ENCODE data around the gene PTPN11. TPM values are rescaled to one million over a fixed set of nuclear protein-coding genes. Genes with fewer than 3 reads are reported as not detected.

Gene PTPN11
- total and polyA plus RNA-seq, 2 experiments from 2014 or later = 87.0 to 94.7 TPM

DNA sequence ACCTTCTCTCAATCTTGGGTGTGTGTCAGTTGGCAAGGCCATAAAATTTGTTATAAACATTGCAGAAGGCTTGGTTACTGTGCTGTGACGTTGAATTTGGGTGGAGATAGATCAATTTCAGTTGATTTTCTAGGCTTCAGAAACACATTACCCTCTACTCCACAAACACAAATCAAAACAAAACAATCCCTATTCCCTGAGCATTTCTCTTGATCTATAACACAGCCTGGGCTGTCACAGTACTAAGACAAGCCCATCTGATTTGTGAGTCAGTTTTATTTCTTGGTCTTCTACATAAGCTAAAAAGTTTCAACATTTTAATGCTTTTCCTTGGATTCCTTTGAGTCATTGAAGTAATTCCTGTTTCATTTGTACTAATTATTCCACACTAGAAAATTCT, 79.8 kb downstream of the PTPN11 start:
- peaks cover 7% of the 10 kb centered on the region for H3K36me3 ChIP-seq (ENCODE audit: insufficient read depth)
- no peaks in the 10 kb centered on the region for H3F3A ChIP-seq (replicated peaks; ENCODE audit: low read depth)
- H3K79me2 ChIP-seq (replicated peaks; ENCODE audit: insufficient read depth) = no peaks in the 10 kb centered on the region
- no peak overlapping the region for H3K4me3 ChIP-seq
- Mint-ChIP-seq H3K27ac (no peak overlapping the region; the same call in 1 of the 2 replicates), H3K27me3 (ENCODE audit: insufficient read depth, low read depth, poor library complexity) (peaks cover 4% of the 10 kb centered on the region), H3K4me1 (no peaks in the 10 kb centered on the region), H3K9me3 (no peaks in the 10 kb centered on the region), H3K36me3 (ENCODE audit: low read depth) (peaks cover 36% of the 10 kb centered on the region), H3K4me3 (no peak overlapping the region)
- no peak for DNase-seq (ENCODE audit: low spot score)
- no peaks in the 10 kb centered on the region for H3K27me3 ChIP-seq (ENCODE audit: insufficient read depth)
- ATAC-seq = no peak
- no peaks in the 10 kb centered on the region for H3K9me2 ChIP-seq (ENCODE audit: insufficient read depth)
- no peaks in the 10 kb centered on the region for H3K4me1 ChIP-seq (ENCODE audit: insufficient read depth)
- H3K27ac ChIP-seq (ENCODE audit: low read depth) = no peak overlapping the region
- no peak overlapping the region for H2AFZ ChIP-seq
- TF ChIP-seq EZH2phosphoT487 (IDR thresholded peaks at IDR 0.05; ENCODE audit: unreplicated experiment) = no peak
- TF ChIP-seq, protein P1, sequence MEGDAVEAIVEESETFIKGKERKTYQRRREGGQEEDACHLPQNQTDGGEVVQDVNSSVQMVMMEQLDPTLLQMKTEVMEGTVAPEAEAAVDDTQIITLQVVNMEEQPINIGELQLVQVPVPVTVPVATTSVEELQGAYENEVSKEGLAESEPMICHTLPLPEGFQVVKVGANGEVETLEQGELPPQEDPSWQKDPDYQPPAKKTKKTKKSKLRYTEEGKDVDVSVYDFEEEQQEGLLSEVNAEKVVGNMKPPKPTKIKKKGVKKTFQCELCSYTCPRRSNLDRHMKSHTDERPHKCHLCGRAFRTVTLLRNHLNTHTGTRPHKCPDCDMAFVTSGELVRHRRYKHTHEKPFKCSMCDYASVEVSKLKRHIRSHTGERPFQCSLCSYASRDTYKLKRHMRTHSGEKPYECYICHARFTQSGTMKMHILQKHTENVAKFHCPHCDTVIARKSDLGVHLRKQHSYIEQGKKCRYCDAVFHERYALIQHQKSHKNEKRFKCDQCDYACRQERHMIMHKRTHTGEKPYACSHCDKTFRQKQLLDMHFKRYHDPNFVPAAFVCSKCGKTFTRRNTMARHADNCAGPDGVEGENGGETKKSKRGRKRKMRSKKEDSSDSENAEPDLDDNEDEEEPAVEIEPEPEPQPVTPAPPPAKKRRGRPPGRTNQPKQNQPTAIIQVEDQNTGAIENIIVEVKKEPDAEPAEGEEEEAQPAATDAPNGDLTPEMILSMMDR (conservative IDR thresholded peaks at IDR 0.05; ENCODE audit: low read depth in 2 of 2) = no peak
- no peak overlapping the region for H3K4me2 ChIP-seq
- peaks cover 3% of the 10 kb centered on the region; the same call in 1 of the 2 replicates for H4K20me1 ChIP-seq (replicated peaks; ENCODE audit: insufficient read depth)

DNA sequence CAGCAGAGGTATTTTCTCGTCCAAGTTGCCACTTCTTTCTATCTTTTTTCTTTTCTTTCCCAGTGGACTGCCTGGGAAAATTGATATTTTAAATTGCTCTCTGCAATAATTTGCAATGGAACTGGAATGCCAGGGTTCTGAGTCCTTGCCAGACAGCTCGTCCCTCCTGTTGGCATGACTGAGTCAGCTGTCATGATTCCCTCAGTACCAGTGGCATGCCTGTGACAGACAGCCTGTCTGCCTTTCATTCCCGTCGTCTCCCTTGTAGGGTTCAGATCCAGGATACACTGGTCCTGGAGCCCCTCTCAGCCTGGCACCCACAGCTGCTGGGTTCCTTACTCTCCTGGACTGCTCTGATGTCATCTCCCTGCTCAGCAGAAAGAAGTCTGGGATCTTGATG, 84.8 kb downstream of the PTPN11 start:
- Mint-ChIP-seq H3K9me3 (peaks cover 12% of the 10 kb centered on the region; the same call in 2 of the 3 replicates), H3K27me3 (ENCODE audit: insufficient read depth, low read depth, poor library complexity) (peaks cover 2% of the 10 kb centered on the region), H3K36me3 (ENCODE audit: low read depth) (peaks cover 63% of the 10 kb centered on the region), H3K4me1 (no peaks in the 10 kb centered on the region), H3K27ac (no peak overlapping the region), H3K4me3 (no peak overlapping the region)
- Histone ChIP-seq H3K36me3 (ENCODE audit: insufficient read depth) (peaks cover 28% of the 10 kb centered on the region), H3K79me2 (replicated peaks; ENCODE audit: insufficient read depth) (no peaks in the 10 kb centered on the region), H2AFZ (no peak overlapping the region), H3K4me2 (no peak overlapping the region), H3K27ac (ENCODE audit: low read depth) (no peak overlapping the region), H4K20me1 (replicated peaks; ENCODE audit: insufficient read depth) (no peaks in the 10 kb centered on the region), H3K4me3 (no peak overlapping the region), H3K9me2 (ENCODE audit: insufficient read depth) (no peaks in the 10 kb centered on the region), H3K27me3 (ENCODE audit: insufficient read depth) (no peaks in the 10 kb centered on the region), H3K4me1 (ENCODE audit: insufficient read depth) (no peaks in the 10 kb centered on the region), H3F3A (replicated peaks; ENCODE audit: low read depth) (no peaks in the 10 kb centered on the region)
- ATAC-seq (no peak), DNase-seq (ENCODE audit: low spot score) (no peak)
- TF ChIP-seq, protein P2, sequence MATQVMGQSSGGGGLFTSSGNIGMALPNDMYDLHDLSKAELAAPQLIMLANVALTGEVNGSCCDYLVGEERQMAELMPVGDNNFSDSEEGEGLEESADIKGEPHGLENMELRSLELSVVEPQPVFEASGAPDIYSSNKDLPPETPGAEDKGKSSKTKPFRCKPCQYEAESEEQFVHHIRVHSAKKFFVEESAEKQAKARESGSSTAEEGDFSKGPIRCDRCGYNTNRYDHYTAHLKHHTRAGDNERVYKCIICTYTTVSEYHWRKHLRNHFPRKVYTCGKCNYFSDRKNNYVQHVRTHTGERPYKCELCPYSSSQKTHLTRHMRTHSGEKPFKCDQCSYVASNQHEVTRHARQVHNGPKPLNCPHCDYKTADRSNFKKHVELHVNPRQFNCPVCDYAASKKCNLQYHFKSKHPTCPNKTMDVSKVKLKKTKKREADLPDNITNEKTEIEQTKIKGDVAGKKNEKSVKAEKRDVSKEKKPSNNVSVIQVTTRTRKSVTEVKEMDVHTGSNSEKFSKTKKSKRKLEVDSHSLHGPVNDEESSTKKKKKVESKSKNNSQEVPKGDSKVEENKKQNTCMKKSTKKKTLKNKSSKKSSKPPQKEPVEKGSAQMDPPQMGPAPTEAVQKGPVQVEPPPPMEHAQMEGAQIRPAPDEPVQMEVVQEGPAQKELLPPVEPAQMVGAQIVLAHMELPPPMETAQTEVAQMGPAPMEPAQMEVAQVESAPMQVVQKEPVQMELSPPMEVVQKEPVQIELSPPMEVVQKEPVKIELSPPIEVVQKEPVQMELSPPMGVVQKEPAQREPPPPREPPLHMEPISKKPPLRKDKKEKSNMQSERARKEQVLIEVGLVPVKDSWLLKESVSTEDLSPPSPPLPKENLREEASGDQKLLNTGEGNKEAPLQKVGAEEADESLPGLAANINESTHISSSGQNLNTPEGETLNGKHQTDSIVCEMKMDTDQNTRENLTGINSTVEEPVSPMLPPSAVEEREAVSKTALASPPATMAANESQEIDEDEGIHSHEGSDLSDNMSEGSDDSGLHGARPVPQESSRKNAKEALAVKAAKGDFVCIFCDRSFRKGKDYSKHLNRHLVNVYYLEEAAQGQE (IDR thresholded peaks at IDR 0.05; ENCODE audit: unreplicated experiment) = no peak
- TF ChIP-seq EZH2 (IDR thresholded peaks at IDR 0.05; ENCODE audit: low read depth, unreplicated experiment) = no peak
- TF ChIP-seq, protein P3, sequence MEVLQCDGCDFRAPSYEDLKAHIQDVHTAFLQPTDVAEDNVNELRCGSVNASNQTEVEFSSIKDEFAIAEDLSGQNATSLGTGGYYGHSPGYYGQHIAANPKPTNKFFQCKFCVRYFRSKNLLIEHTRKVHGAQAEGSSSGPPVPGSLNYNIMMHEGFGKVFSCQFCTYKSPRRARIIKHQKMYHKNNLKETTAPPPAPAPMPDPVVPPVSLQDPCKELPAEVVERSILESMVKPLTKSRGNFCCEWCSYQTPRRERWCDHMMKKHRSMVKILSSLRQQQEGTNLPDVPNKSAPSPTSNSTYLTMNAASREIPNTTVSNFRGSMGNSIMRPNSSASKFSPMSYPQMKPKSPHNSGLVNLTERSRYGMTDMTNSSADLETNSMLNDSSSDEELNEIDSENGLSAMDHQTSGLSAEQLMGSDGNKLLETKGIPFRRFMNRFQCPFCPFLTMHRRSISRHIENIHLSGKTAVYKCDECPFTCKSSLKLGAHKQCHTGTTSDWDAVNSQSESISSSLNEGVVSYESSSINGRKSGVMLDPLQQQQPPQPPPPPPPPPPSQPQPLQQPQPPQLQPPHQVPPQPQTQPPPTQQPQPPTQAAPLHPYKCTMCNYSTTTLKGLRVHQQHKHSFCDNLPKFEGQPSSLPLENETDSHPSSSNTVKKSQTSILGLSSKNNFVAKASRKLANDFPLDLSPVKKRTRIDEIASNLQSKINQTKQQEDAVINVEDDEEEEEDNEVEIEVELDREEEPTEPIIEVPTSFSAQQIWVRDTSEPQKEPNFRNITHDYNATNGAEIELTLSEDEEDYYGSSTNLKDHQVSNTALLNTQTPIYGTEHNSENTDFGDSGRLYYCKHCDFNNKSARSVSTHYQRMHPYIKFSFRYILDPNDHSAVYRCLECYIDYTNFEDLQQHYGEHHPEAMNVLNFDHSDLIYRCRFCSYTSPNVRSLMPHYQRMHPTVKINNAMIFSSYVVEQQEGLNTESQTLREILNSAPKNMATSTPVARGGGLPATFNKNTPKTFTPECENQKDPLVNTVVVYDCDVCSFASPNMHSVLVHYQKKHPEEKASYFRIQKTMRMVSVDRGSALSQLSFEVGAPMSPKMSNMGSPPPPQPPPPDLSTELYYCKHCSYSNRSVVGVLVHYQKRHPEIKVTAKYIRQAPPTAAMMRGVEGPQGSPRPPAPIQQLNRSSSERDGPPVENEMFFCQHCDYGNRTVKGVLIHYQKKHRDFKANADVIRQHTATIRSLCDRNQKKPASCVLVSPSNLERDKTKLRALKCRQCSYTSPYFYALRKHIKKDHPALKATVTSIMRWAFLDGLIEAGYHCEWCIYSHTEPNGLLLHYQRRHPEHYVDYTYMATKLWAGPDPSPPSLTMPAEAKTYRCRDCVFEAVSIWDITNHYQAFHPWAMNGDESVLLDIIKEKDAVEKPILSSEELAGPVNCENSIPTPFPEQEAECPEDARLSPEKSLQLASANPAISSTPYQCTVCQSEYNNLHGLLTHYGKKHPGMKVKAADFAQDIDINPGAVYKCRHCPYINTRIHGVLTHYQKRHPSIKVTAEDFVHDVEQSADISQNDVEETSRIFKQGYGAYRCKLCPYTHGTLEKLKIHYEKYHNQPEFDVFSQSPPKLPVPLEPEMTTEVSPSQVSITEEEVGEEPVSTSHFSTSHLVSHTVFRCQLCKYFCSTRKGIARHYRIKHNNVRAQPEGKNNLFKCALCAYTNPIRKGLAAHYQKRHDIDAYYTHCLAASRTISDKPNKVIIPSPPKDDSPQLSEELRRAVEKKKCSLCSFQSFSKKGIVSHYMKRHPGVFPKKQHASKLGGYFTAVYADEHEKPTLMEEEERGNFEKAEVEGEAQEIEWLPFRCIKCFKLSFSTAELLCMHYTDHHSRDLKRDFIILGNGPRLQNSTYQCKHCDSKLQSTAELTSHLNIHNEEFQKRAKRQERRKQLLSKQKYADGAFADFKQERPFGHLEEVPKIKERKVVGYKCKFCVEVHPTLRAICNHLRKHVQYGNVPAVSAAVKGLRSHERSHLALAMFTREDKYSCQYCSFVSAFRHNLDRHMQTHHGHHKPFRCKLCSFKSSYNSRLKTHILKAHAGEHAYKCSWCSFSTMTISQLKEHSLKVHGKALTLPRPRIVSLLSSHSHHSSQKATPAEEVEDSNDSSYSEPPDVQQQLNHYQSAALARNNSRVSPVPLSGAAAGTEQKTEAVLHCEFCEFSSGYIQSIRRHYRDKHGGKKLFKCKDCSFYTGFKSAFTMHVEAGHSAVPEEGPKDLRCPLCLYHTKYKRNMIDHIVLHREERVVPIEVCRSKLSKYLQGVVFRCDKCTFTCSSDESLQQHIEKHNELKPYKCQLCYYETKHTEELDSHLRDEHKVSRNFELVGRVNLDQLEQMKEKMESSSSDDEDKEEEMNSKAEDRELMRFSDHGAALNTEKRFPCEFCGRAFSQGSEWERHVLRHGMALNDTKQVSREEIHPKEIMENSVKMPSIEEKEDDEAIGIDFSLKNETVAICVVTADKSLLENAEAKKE (CRISPR knock-in tag; IDR thresholded peaks at IDR 0.05) = no peak
- no peak for TF ChIP-seq NANOG (IDR thresholded peaks at IDR 0.05; ENCODE audit: borderline replicate concordance)
- TF ChIP-seq POLR2AphosphoS5 (IDR thresholded peaks at IDR 0.05; ENCODE audit: low read depth) = no peak
- no peak for TF ChIP-seq JUNB (IDR thresholded peaks at IDR 0.05; ENCODE audit: unreplicated experiment)
- TF ChIP-seq, protein P4, sequence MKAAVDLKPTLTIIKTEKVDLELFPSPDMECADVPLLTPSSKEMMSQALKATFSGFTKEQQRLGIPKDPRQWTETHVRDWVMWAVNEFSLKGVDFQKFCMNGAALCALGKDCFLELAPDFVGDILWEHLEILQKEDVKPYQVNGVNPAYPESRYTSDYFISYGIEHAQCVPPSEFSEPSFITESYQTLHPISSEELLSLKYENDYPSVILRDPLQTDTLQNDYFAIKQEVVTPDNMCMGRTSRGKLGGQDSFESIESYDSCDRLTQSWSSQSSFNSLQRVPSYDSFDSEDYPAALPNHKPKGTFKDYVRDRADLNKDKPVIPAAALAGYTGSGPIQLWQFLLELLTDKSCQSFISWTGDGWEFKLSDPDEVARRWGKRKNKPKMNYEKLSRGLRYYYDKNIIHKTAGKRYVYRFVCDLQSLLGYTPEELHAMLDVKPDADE (IDR thresholded peaks at IDR 0.05) = no peak
